Neutrophil (primary cell): ENCODE data around the gene HIKESHI.

Experiments
- H3K27ac ChIP-seq: fragments of 200-600 bp; sonication (generic); 2 replicates; pipeline ENCODE4 v1.5.1; 2016; ENCODE audit warnings: mild to moderate bottlenecking, moderate library complexity
- H3K27me3 ChIP-seq: fragments of 200-600 bp; sonication (generic); 2 replicates; pipeline ENCODE4 v1.6.0; 2016; ENCODE audit warnings: mild to moderate bottlenecking
- H3K36me3 ChIP-seq: fragments of 200-600 bp; sonication (generic); 2 replicates; pipeline ENCODE4 v1.5.1; 2017
- H3K4me1 ChIP-seq, 2 experiments: fragments of 200-600 bp in 1 of 2; sonication (generic) in 1 of 2; 1 replicate in 1 of 2; 2 replicates in 1 of 2; pipeline versions ENCODE4 v1.5.1 to v1.6.1; 2013 to 2016; ENCODE audit warnings: low read depth in 1 of 2, low read length in 1 of 2, mild to moderate bottlenecking in 1 of 2, moderate library complexity in 1 of 2; ENCODE audit not compliant: control insufficient read depth in 1 of 2, insufficient read depth in 1 of 2
- H3K4me3 ChIP-seq, 2 experiments: fragments of 200-600 bp in 1 of 2; sonication (generic) in 1 of 2; 1 replicate in 1 of 2; 2 replicates in 1 of 2; pipeline ENCODE4 v1.5.1; 2013 to 2016; ENCODE audit warnings: low read depth in 1 of 2, low read length in 1 of 2, mild to moderate bottlenecking in 1 of 2, moderate library complexity in 1 of 2
- H3K9me3 ChIP-seq: fragments of 200-600 bp; sonication (generic); 2 replicates; pipeline ENCODE4 v1.5.1; 2016
- TF ChIP-seq, protein P1 (sequence below): fragments of 200-600 bp; sonication (generic); IDR thresholded peaks from 2 replicates; pipeline ENCODE4 v1.5.1; 2016; ENCODE audit warnings: antibody characterized with exemption

HIKESHI gene

DNA sequence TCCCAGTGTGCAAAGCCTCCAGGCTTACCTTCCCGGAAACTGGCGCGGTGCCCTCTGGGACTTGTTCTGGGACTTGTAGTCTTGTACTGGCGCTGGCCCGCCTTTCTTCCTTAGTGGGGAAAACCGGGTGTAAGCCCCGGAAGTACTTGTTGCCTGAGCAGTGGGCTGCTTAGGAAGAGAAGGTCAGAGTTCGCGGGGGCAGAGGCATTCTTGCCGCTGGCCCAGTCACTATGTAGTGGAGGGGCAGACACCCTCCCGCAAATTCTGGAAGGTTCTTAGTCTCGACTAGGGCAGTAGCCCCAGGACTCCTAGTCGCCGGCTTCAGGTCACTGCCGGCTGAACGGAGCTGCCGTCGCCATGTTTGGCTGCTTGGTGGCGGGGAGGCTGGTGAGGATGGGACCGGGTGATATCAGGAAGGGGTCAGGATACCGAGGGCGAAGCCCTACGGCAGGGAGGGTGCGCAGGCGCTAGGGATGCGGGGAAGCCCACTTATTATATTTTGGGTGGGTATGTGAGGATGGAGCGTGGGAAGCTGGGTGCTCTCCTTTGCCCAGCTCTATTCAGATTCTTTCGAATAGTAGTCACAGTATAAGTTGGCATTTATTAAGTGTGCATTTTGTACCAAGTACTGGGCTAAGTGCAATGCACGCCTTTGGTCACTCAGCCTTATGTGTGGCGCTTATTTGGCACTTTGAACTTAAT lies at the start of gene HIKESHI:
TSS of gene HIKESHI (plus strand) at position 149 of the 702 bp plus-strand sequence. CDS start at position 358, 209 bp downstream.
- Histone ChIP-seq H3K27ac (peak within 1 kb of the TSS; percentile 77), H3K4me1 (peaks cover 7 to 12% of the 10 kb centered on the region in 2 experiments), H3K27me3 (peaks cover 11% of the 10 kb centered on the region), H3K36me3 (no peaks in the 10 kb centered on the region), H3K9me3 (no peaks in the 10 kb centered on the region), H3K4me3 (peak within 1 kb of the TSS; percentile 76 to 89)
- TF ChIP-seq, protein P1, sequence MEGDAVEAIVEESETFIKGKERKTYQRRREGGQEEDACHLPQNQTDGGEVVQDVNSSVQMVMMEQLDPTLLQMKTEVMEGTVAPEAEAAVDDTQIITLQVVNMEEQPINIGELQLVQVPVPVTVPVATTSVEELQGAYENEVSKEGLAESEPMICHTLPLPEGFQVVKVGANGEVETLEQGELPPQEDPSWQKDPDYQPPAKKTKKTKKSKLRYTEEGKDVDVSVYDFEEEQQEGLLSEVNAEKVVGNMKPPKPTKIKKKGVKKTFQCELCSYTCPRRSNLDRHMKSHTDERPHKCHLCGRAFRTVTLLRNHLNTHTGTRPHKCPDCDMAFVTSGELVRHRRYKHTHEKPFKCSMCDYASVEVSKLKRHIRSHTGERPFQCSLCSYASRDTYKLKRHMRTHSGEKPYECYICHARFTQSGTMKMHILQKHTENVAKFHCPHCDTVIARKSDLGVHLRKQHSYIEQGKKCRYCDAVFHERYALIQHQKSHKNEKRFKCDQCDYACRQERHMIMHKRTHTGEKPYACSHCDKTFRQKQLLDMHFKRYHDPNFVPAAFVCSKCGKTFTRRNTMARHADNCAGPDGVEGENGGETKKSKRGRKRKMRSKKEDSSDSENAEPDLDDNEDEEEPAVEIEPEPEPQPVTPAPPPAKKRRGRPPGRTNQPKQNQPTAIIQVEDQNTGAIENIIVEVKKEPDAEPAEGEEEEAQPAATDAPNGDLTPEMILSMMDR: no peak

GRCh38 chr11:86255896-86256295 lies 46.1 kb upstream of the HIKESHI start:
- Histone ChIP-seq H3K4me1 (peaks cover 0 to 4% of the 10 kb centered on the region in 2 experiments), H3K27ac (no peak overlapping the region), H3K27me3 (no peaks in the 10 kb centered on the region), H3K36me3 (peaks cover 19% of the 10 kb centered on the region), H3K4me3 (no peak overlapping the region), H3K9me3 (no peaks in the 10 kb centered on the region)
- TF ChIP-seq, protein P1: no peak

DNA sequence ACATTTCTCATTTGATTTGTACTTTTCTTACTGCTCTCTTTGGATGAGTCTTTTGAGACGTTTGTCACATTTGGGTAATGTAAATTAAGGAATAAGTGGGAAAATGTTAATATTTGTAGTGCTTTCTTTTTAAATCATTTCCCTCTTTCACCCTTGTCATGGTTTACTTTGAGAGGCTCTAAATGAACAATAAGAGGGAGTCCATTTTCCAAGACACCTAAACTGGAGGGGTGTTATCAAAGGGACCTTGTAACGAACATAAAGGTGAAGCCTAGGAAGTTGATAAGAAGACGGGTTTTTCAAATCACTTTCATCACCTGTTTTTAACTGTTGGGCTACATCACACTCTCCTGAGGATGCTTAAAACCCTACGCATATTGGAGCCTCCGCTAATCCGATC lies 45.4 kb upstream of the HIKESHI start:
- no peaks in the 10 kb centered on the region for H3K9me3 ChIP-seq
- H3K4me3 ChIP-seq: no peak overlapping the region
- TF ChIP-seq, protein P1: no peak
- no peaks in the 10 kb centered on the region for H3K27me3 ChIP-seq
- peaks cover 0 to 4% of the 10 kb centered on the region in 2 experiments for H3K4me1 ChIP-seq
- no peak overlapping the region for H3K27ac ChIP-seq
- H3K36me3 ChIP-seq: peaks cover 19% of the 10 kb centered on the region

GRCh38 chr11:86257446-86257845 lies 44.6 kb upstream of the HIKESHI start:
- Histone ChIP-seq H3K4me3 (no peak overlapping the region), H3K27me3 (no peaks in the 10 kb centered on the region), H3K27ac (no peak overlapping the region), H3K9me3 (no peaks in the 10 kb centered on the region), H3K4me1 (peaks cover 0 to 4% of the 10 kb centered on the region in 2 experiments), H3K36me3 (peaks cover 19% of the 10 kb centered on the region)
- TF ChIP-seq, protein P1: no peak

GRCh38 chr11:86259730-86260129 lies 42.3 kb upstream of the HIKESHI start:
- no peak overlapping the region for H3K27ac ChIP-seq
- no peaks in the 10 kb centered on the region for H3K27me3 ChIP-seq
- no peak overlapping the region for H3K4me3 ChIP-seq
- H3K36me3 ChIP-seq: peaks cover 37% of the 10 kb centered on the region
- no peaks in the 10 kb centered on the region for H3K9me3 ChIP-seq
- TF ChIP-seq, protein P1: no peak
- H3K4me1 ChIP-seq: peaks cover 0 to 4% of the 10 kb centered on the region in 2 experiments
